ENCODE results near the gene ARL14. TPM values are rescaled to one million over a fixed set of nuclear protein-coding genes. Genes with fewer than 3 reads are reported as not detected.

Gene ARL14
- total RNA-seq, 1 donor from 2014 or later = not detected

- TF ChIP-seq, protein P1, sequence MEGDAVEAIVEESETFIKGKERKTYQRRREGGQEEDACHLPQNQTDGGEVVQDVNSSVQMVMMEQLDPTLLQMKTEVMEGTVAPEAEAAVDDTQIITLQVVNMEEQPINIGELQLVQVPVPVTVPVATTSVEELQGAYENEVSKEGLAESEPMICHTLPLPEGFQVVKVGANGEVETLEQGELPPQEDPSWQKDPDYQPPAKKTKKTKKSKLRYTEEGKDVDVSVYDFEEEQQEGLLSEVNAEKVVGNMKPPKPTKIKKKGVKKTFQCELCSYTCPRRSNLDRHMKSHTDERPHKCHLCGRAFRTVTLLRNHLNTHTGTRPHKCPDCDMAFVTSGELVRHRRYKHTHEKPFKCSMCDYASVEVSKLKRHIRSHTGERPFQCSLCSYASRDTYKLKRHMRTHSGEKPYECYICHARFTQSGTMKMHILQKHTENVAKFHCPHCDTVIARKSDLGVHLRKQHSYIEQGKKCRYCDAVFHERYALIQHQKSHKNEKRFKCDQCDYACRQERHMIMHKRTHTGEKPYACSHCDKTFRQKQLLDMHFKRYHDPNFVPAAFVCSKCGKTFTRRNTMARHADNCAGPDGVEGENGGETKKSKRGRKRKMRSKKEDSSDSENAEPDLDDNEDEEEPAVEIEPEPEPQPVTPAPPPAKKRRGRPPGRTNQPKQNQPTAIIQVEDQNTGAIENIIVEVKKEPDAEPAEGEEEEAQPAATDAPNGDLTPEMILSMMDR (IDR thresholded peaks at IDR 0.05) = no peak
- H3K27ac Mint-ChIP-seq (ENCODE audit: unreplicated experiment) = no peak overlapping the region
- DNase-seq (ENCODE audit: low spot score) = no peak
- H3K27me3 Mint-ChIP-seq (ENCODE audit: low read depth) = no peaks in the 10 kb centered on the region
- H3K4me1 Mint-ChIP-seq (ENCODE audit: low read depth) = no peaks in the 10 kb centered on the region
- no peaks in the 10 kb centered on the region for H3K9me3 Mint-ChIP-seq (ENCODE audit: low read depth)
- no peak overlapping the region for H3K4me3 Mint-ChIP-seq (ENCODE audit: unreplicated experiment)
- H3K36me3 Mint-ChIP-seq (ENCODE audit: low read depth) = no peaks in the 10 kb centered on the region
Measured at GRCh38 chr3:160665784-160666526, 11.0 kb upstream of the ARL14 start.

GRCh38 chr3:160667452-160667851 is 9.5 kb upstream of the ARL14 start:
- no peaks in the 10 kb centered on the region for H3K27me3 Mint-ChIP-seq (ENCODE audit: low read depth)
- H3K27ac Mint-ChIP-seq (ENCODE audit: unreplicated experiment) = no peak overlapping the region
- no peak for DNase-seq (ENCODE audit: low spot score)
- no peaks in the 10 kb centered on the region for H3K9me3 Mint-ChIP-seq (ENCODE audit: low read depth)
- no peaks in the 10 kb centered on the region for H3K4me1 Mint-ChIP-seq (ENCODE audit: low read depth)
- H3K4me3 Mint-ChIP-seq (ENCODE audit: unreplicated experiment) = no peak overlapping the region
- TF ChIP-seq, protein P1 (IDR thresholded peaks at IDR 0.05) = no peak
- no peaks in the 10 kb centered on the region for H3K36me3 Mint-ChIP-seq (ENCODE audit: low read depth)

GRCh38 chr3:160668454-160668853 is 8.5 kb upstream of the ARL14 start:
- no peak overlapping the region for H3K27ac Mint-ChIP-seq (ENCODE audit: unreplicated experiment)
- no peaks in the 10 kb centered on the region for H3K9me3 Mint-ChIP-seq (ENCODE audit: low read depth)
- DNase-seq (ENCODE audit: low spot score) = no peak
- no peaks in the 10 kb centered on the region for H3K27me3 Mint-ChIP-seq (ENCODE audit: low read depth)
- H3K4me3 Mint-ChIP-seq (ENCODE audit: unreplicated experiment) = no peak overlapping the region
- TF ChIP-seq, protein P1 (IDR thresholded peaks at IDR 0.05) = no peak
- no peaks in the 10 kb centered on the region for H3K36me3 Mint-ChIP-seq (ENCODE audit: low read depth)
- no peaks in the 10 kb centered on the region for H3K4me1 Mint-ChIP-seq (ENCODE audit: low read depth)

GRCh38 chr3:160671231-160671630 is 5.7 kb upstream of the ARL14 start:
- peaks cover 7% of the 10 kb centered on the region for H3K4me1 Mint-ChIP-seq (ENCODE audit: low read depth)
- TF ChIP-seq, protein P1 (IDR thresholded peaks at IDR 0.05) = no peak
- DNase-seq (ENCODE audit: low spot score) = no peak
- no peak overlapping the region for H3K4me3 Mint-ChIP-seq (ENCODE audit: unreplicated experiment)
- H3K9me3 Mint-ChIP-seq (ENCODE audit: low read depth) = no peaks in the 10 kb centered on the region
- no peaks in the 10 kb centered on the region for H3K36me3 Mint-ChIP-seq (ENCODE audit: low read depth)
- no peak overlapping the region for H3K27ac Mint-ChIP-seq (ENCODE audit: unreplicated experiment)
- no peaks in the 10 kb centered on the region for H3K27me3 Mint-ChIP-seq (ENCODE audit: low read depth)

DNA sequence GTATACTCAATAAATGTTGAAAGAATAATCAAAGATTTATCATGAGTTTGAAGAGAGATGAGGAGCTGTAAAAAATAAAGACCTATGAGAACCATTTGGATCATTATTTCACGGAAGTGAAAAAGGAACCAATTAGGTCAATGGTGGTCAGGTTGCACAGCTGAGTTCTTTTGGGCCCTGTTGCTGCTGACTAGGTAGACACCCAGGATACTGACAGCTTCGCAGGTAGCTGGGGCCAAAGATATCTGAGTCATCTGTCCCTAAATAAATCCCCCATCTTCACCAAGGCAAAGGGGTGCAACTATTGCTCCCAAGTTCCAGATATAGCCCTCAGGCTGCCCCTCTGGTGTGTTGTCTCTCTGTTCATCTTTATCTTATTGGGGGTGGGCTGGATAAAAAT is 5.0 kb upstream of the ARL14 start:
- no peaks in the 10 kb centered on the region for H3K27me3 Mint-ChIP-seq (ENCODE audit: low read depth)
- no peak overlapping the region for H3K27ac Mint-ChIP-seq (ENCODE audit: unreplicated experiment)
- TF ChIP-seq, protein P1 (IDR thresholded peaks at IDR 0.05) = no peak
- H3K4me1 Mint-ChIP-seq (ENCODE audit: low read depth) = peaks cover 12% of the 10 kb centered on the region
- no peaks in the 10 kb centered on the region for H3K36me3 Mint-ChIP-seq (ENCODE audit: low read depth)
- no peaks in the 10 kb centered on the region for H3K9me3 Mint-ChIP-seq (ENCODE audit: low read depth)
- DNase-seq (ENCODE audit: low spot score) = no peak
- no peak overlapping the region for H3K4me3 Mint-ChIP-seq (ENCODE audit: unreplicated experiment)

Measured in chondrocyte (in vitro differentiated cells).